ENCODE data around the gene ESRRA.

ESRRA gene

GRCh38 chr11:64291262-64291751 is 14.0 kb upstream of the ESRRA start, which contains the start of gene KCNK4:
Gene KCNK4, plus strand, starts transcription at chr11:64291302. Its CDS starts 1,717 bp downstream, at chr11:64293019.
- in situ Hi-C loops (cut with MboI; ENCODE audit: low sequenced_read_pairs), result no loop called here

- in situ Hi-C loops (cut with MboI; ENCODE audit: low sequenced_read_pairs), result no loop called here
These were observed 13.4 kb upstream of the ESRRA start for GRCh38 chr11:64291752-64292459.

GRCh38 chr11:64292460-64293254 is 12.7 kb upstream of the ESRRA start:
- in situ Hi-C loops (cut with MboI; ENCODE audit: low sequenced_read_pairs), result no loop called here

- in situ Hi-C loops (cut with MboI; ENCODE audit: low sequenced_read_pairs), result no loop called here
These were observed 10.6 kb upstream of the ESRRA start for GRCh38 chr11:64294774-64295173.

GRCh38 chr11:64295760-64296159 is 9.6 kb upstream of the ESRRA start:
- in situ Hi-C loops (cut with MboI; ENCODE audit: low sequenced_read_pairs), result no loop called here

GRCh38 chr11:64296236-64296635 is 9.1 kb upstream of the ESRRA start:
- in situ Hi-C loops (cut with MboI; ENCODE audit: low sequenced_read_pairs), result no loop called here

- in situ Hi-C loops (cut with MboI; ENCODE audit: low sequenced_read_pairs), result no loop called here
These were observed 8.3 kb upstream of the ESRRA start for GRCh38 chr11:64296830-64297698.

GRCh38 chr11:64297699-64298358 is 7.5 kb upstream of the ESRRA start:
- in situ Hi-C loops (cut with MboI; ENCODE audit: low sequenced_read_pairs), result no loop called here

GRCh38 chr11:64298966-64299846 is 6.1 kb upstream of the ESRRA start:
- in situ Hi-C loops (cut with MboI; ENCODE audit: low sequenced_read_pairs), result no loop called here

- in situ Hi-C loops (cut with MboI; ENCODE audit: low sequenced_read_pairs), result no loop called here
These were observed 5.3 kb upstream of the ESRRA start, which contains the start of gene CATSPERZ for GRCh38 chr11:64299847-64300648. Gene CATSPERZ, plus strand, starts transcription at chr11:64300358. Its CDS starts 53 bp downstream, at chr11:64300411.

- in situ Hi-C loops (cut with MboI; ENCODE audit: low sequenced_read_pairs), result no loop called here
These were observed 2.0 kb upstream of the ESRRA start for GRCh38 chr11:64303109-64304031.

GRCh38 chr11:64304032-64304315 is 1.4 kb upstream of the ESRRA start:
- in situ Hi-C loops (cut with MboI; ENCODE audit: low sequenced_read_pairs), result no loop called here

GRCh38 chr11:64304316-64305072 is 830 bp upstream of the ESRRA start:
- in situ Hi-C loops (cut with MboI; ENCODE audit: low sequenced_read_pairs), result no loop called here

GRCh38 chr11:64305691-64306562 is 603 bp downstream of the ESRRA start:
- in situ Hi-C loops (cut with MboI; ENCODE audit: low sequenced_read_pairs), result no loop called here

- in situ Hi-C loops (cut with MboI; ENCODE audit: low sequenced_read_pairs), result no loop called here
These were observed 1.2 kb downstream of the ESRRA start for GRCh38 chr11:64306563-64306875.

- in situ Hi-C loops (cut with MboI; ENCODE audit: low sequenced_read_pairs), result no loop called here
These were observed 1.7 kb downstream of the ESRRA start for GRCh38 chr11:64306876-64307622.
